NCI-H345 (cell line): Measurements from ENCODE around the gene KCTD7.
"Not testable (repeated sequence)": the region's sequence is repeated elsewhere in the genome, so short reads cannot be mapped to it uniquely, and the experiment has no call there.

ENCODE experiments used
- DNase-seq: peaks from one replicate; lab custom pipeline; 2025; lab: John Stamatoyannopoulos, UW

The KCTD7 gene

GRCh38 chr7:66628361-66629221 lies at the start of gene KCTD7:
Gene KCTD7 (plus strand): TSS chr7:66628881. CDS start chr7:66629065, 184 bp downstream.
- peak; percentile 98 for DNase-seq

- DNase-seq: not testable (repeated sequence)
Observed at GRCh38 chr7:66580380-66580779, 48.3 kb upstream of the KCTD7 start.

- peak; percentile 47 for DNase-seq
Observed at GRCh38 chr7:66582816-66583489, 45.7 kb upstream of the KCTD7 start.

GRCh38 chr7:66583490-66584110 lies 45.1 kb upstream of the KCTD7 start:
- no peak for DNase-seq

GRCh38 chr7:66586181-66586580 lies 42.5 kb upstream of the KCTD7 start:
- no peak for DNase-seq

- DNase-seq: not testable (repeated sequence)
Observed at GRCh38 chr7:66588226-66588625, 40.5 kb upstream of the KCTD7 start.

- peak; percentile 15 for DNase-seq
Observed at GRCh38 chr7:66588856-66589570, 39.7 kb upstream of the KCTD7 start.

- DNase-seq: not testable (repeated sequence)
Observed at GRCh38 chr7:66590302-66591057, 38.2 kb upstream of the KCTD7 start.

- not testable (repeated sequence) for DNase-seq
Observed at GRCh38 chr7:66591058-66591798, 37.5 kb upstream of the KCTD7 start.

- peak; percentile 95 for DNase-seq
Observed at GRCh38 chr7:66591799-66592596, 36.7 kb upstream of the KCTD7 start.

- DNase-seq: not testable (repeated sequence)
Observed at GRCh38 chr7:66592597-66593146, 36.0 kb upstream of the KCTD7 start.

- not testable (repeated sequence) for DNase-seq
Observed at GRCh38 chr7:66594082-66594481, 34.6 kb upstream of the KCTD7 start.

- no peak for DNase-seq
Observed at GRCh38 chr7:66597461-66597860, 31.2 kb upstream of the KCTD7 start.

- no peak for DNase-seq
Observed at GRCh38 chr7:66602159-66602558, 26.5 kb upstream of the KCTD7 start.

GRCh38 chr7:66604198-66604597 lies 24.5 kb upstream of the KCTD7 start:
- no peak for DNase-seq

GRCh38 chr7:66606540-66607291 lies 22.0 kb upstream of the KCTD7 start:
- not testable (repeated sequence) for DNase-seq

- DNase-seq: no peak
Observed at GRCh38 chr7:66609176-66609575, 19.5 kb upstream of the KCTD7 start.

- not testable (repeated sequence) for DNase-seq
Observed at GRCh38 chr7:66614596-66614995, 14.1 kb upstream of the KCTD7 start.

GRCh38 chr7:66615699-66616098 lies 13.0 kb upstream of the KCTD7 start:
- no peak for DNase-seq
